MM.1S (cell line): ENCODE results near the gene DEDD2.

Source experiments
- DNase-seq: peaks from one replicate; pipeline ENCODE4 v3.0.0-alpha.2; 2015
- H2AFZ ChIP-seq: fragments of 300-600 bp; sonication (generic); 2 replicates; pipeline ENCODE4 v1.6.0; 2016; ENCODE audit warnings: antibody characterized with exemption, low read length
- H3F3A ChIP-seq: fragments of 300-600 bp; sonication (generic); 2 replicates; pipeline ENCODE4 v1.6.1; 2016; ENCODE audit warnings: mild to moderate bottlenecking, antibody characterized with exemption, low read length, moderate library complexity, mixed read lengths; ENCODE audit not compliant: insufficient read depth
- H3K27ac ChIP-seq: fragments of 300-600 bp; sonication (generic); 2 replicates; pipeline ENCODE4 v1.5.1; 2016; ENCODE audit warnings: mild to moderate bottlenecking, low read length
- H3K27me3 ChIP-seq: fragments of 300-600 bp; sonication (generic); replicated peaks from 2 replicates; pipeline ENCODE4 v1.6.0; 2016; ENCODE audit warnings: low read length; ENCODE audit not compliant: insufficient read depth
- H3K36me3 ChIP-seq: fragments of 300-600 bp; sonication (generic); replicated peaks from 2 replicates; pipeline ENCODE4 v1.6.1; 2016; ENCODE audit warnings: mild to moderate bottlenecking, low read length, mixed read lengths; ENCODE audit not compliant: insufficient read depth
- H3K4me1 ChIP-seq: fragments of 300-600 bp; sonication (generic); 2 replicates; pipeline ENCODE4 v1.6.1; 2016; ENCODE audit warnings: low read length, mixed read lengths
- H3K4me2 ChIP-seq: fragments of 300-600 bp; sonication (generic); 2 replicates; pipeline ENCODE4 v1.6.0; 2016; ENCODE audit warnings: low read depth, low read length
- H3K4me3 ChIP-seq: fragments of 300-600 bp; sonication (generic); 2 replicates; pipeline ENCODE4 v1.5.1; 2016; ENCODE audit warnings: low read length, mixed read lengths
- H3K79me2 ChIP-seq: fragments of 300-600 bp; sonication (generic); 2 replicates; pipeline ENCODE4 v1.6.1; 2016; ENCODE audit warnings: mixed run types, low read length, mixed read lengths
- H3K9ac ChIP-seq: fragments of 300-600 bp; sonication (generic); 2 replicates; pipeline ENCODE4 v1.6.1; 2016; ENCODE audit warnings: low read length, mixed read lengths
- H3K9me2 ChIP-seq: fragments of 300-600 bp; sonication (generic); replicated peaks from 2 replicates; pipeline ENCODE4 v1.6.1; 2016; ENCODE audit warnings: mild to moderate bottlenecking, low read length, mixed read lengths; ENCODE audit not compliant: insufficient read depth
- H3K9me3 ChIP-seq: fragments of 300-600 bp; sonication (generic); replicated peaks from 2 replicates; pipeline ENCODE4 v1.6.1; 2016; ENCODE audit warnings: mild to moderate bottlenecking, low read length, mixed read lengths; ENCODE audit not compliant: insufficient read depth
- H4K20me1 ChIP-seq: fragments of 300-600 bp; sonication (generic); 2 replicates; pipeline ENCODE4 v1.6.1; 2016; ENCODE audit warnings: mild to moderate bottlenecking, low read length, moderate library complexity, mixed read lengths; ENCODE audit not compliant: insufficient read depth
- CTCF ChIP-seq: fragments of 300-600 bp; sonication (generic); IDR thresholded peaks from 2 replicates; pipeline ENCODE4 v1.5.1; 2016; ENCODE audit warnings: antibody characterized with exemption, low read length, mixed read lengths
- EZH2 ChIP-seq: fragments of 300-600 bp; sonication (generic); optimal IDR thresholded peaks from 2 replicates; pipeline ENCODE3; 2017; ENCODE audit warnings: low read depth, mild to moderate bottlenecking, antibody characterized with exemption, low read length, mixed read lengths
- EZH2phosphoT487 ChIP-seq: fragments of 300-600 bp; sonication (generic); IDR thresholded peaks from 2 replicates; pipeline ENCODE4 v1.6.1; 2018; ENCODE audit warnings: antibody characterized with exemption, low read length

Gene DEDD2

DNA sequence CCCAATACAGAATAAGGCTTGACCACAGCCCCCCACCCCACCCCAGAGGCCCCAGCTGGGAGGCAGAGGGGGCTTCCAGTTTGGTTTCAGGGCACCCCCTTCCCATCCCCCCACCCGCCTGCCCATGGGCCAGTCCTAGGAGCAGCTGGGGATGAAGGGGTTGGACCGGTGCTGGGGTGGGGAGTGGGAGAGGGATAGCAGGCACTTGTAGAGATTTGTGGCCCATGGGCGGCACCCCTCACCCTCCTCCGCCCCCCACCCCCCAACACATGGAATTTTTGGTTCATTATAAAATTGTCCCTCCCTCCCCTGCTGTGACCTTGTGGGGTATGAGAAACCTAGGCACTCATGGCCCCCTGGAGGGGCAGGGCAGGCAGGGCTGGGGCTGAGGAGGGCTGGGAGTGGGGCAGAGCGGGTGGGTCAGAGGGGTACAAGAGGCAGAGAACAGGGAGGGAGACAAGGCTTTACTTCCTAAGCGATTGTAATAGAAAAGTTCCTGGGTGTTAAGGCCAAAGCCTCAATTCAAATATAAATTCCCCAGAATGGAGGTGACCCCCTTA is 30.2 kb upstream of the DEDD2 start:
- no peak overlapping the region for H3K9ac ChIP-seq

DNA sequence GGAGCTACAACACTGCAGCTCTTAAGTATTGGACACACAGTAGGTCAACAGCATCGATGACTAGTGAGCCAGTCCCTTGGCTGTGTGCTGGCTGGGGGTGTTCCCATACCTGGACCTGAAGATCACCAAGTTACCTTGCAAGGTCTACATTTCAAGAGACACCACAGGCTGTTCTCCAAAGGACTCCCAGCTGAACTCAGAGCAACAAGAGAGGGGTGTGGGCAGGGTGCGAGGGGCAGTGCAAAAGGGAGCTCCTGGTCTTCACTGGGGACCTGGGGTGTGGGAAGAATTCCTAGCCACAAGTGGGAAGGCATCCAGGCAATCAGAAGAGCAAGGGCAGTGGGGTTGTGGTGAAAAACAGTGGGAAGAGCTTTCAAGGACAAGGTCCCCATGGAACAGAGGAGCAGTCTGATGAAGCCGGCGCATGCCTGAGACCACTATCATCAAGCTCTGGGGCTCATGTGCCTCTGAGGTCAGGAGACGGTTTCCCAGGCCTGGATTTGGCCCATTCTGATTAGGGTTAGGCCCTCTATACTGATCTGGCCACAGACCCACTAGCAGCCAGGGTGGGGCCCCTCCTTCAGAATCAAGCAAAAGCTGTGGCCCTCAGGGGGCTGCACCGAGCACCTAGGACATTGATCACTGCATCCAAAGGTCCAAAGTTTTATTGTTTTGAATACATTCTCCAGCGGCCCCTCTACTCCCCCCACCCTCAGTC is 29.6 kb upstream of the DEDD2 start:
- no peak overlapping the region for H3K4me2 ChIP-seq

More for the DNA sequence above, 30.2 kb upstream of the DEDD2 start:
- TF ChIP-seq EZH2phosphoT487 (no peak), EZH2 (no peak), CTCF (no peak)
- no peaks in the 10 kb centered on the region for H3K27me3 ChIP-seq
- no peak overlapping the region for H2AFZ ChIP-seq
- peaks cover 21% of the 10 kb centered on the region for H3F3A ChIP-seq
- no peak overlapping the region for H3K27ac ChIP-seq
- H3K4me3 ChIP-seq: no peak overlapping the region
- peaks cover 20% of the 10 kb centered on the region for H3K79me2 ChIP-seq
- DNase-seq: no peak
- H3K9me2 ChIP-seq: no peaks in the 10 kb centered on the region
- H3K4me2 ChIP-seq: no peak overlapping the region
- H3K4me1 ChIP-seq: peaks cover 6% of the 10 kb centered on the region
- no peaks in the 10 kb centered on the region for H3K9me3 ChIP-seq
- no peaks in the 10 kb centered on the region for H4K20me1 ChIP-seq
- no peaks in the 10 kb centered on the region for H3K36me3 ChIP-seq

DNA sequence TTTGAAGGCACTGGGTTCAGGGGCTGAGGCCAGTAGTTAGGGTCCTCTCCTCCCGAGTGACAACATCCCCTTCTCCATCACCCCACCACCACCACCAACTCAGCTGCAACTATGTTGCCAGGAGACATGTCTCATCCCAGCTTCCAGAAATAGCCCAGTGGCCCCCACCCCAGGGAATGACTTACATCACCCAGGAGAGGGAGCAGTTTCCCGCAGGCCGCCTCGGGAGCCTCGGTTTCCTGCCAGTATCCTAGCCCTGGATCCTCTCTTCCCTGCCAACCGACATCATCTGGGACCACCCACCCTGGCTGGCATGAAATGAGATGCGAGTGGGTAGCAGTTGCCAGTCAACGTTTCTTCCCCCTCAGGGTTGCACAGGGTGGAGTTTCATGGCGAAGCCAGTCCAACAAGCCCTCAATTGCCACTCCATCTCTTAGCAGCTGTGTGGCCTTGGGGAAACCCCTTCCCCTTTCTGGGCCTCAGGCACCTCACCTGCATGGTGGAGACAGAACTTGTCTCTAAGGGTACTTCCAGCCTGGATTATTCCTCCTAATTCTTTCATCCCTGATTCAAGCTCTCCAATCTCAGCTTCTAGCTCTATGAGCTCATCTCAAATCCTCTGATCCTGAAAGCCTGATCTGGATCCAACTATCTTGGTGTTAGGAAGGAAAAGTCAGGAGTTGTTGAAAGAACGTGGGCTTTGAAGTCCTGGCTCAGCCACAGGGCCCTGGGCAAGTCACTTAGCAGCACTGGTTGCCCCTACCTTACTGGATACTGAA is 28.9 kb upstream of the DEDD2 start:
- no peaks in the 10 kb centered on the region for H4K20me1 ChIP-seq
- H3F3A ChIP-seq: peaks cover 21% of the 10 kb centered on the region
- H3K9ac ChIP-seq: no peak overlapping the region
- no peak overlapping the region for H3K27ac ChIP-seq
- H3K4me1 ChIP-seq: peaks cover 8% of the 10 kb centered on the region
- no peak for DNase-seq
- H3K9me2 ChIP-seq: no peaks in the 10 kb centered on the region
- H3K4me2 ChIP-seq: no peak overlapping the region
- H3K79me2 ChIP-seq: peaks cover 17% of the 10 kb centered on the region
- no peak overlapping the region for H3K4me3 ChIP-seq
- no peak for TF ChIP-seq CTCF
- TF ChIP-seq EZH2phosphoT487: no peak
- H2AFZ ChIP-seq: no peak overlapping the region
- H3K9me3 ChIP-seq: no peaks in the 10 kb centered on the region
- no peaks in the 10 kb centered on the region for H3K36me3 ChIP-seq
- H3K27me3 ChIP-seq: no peaks in the 10 kb centered on the region

More for the DNA sequence above, 29.6 kb upstream of the DEDD2 start:
- no peak overlapping the region for H2AFZ ChIP-seq
- TF ChIP-seq EZH2 (no peak), EZH2phosphoT487 (no peak), CTCF (no peak)
- H3K4me3 ChIP-seq: no peak overlapping the region
- H3K9me2 ChIP-seq: no peaks in the 10 kb centered on the region
- no peak for DNase-seq
- no peaks in the 10 kb centered on the region for H3K27me3 ChIP-seq
- H3K4me1 ChIP-seq: peaks cover 4% of the 10 kb centered on the region
- no peak overlapping the region for H3K9ac ChIP-seq
- H3K36me3 ChIP-seq: no peaks in the 10 kb centered on the region
- no peaks in the 10 kb centered on the region for H3K9me3 ChIP-seq
- H3K79me2 ChIP-seq: peaks cover 16% of the 10 kb centered on the region
- H3K27ac ChIP-seq: no peak overlapping the region
- H4K20me1 ChIP-seq: no peaks in the 10 kb centered on the region
- peaks cover 21% of the 10 kb centered on the region for H3F3A ChIP-seq
